ENCODE results near the gene MYO7B. TPM values are rescaled to one million over a fixed set of nuclear protein-coding genes. Genes with fewer than 3 reads are reported as not detected.

MYO7B gene
- total RNA-seq, 6 experiments from 2014 or later = 0.74 to 1.3 (median 0.98) TPM

GRCh38 chr2:127619877-127620705 is 84.6 kb downstream of the MYO7B start:
- H3K27me3 Mint-ChIP-seq (ENCODE audit: insufficient read depth) = peaks cover under 1% of the 10 kb centered on the region
- TF ChIP-seq CTCF (IDR thresholded peaks at IDR 0.05) = no peak
- no peak overlapping the region for H3K4me3 Mint-ChIP-seq
- H3K4me1 Mint-ChIP-seq (ENCODE audit: low read depth) = peaks cover 75% of the 10 kb centered on the region
- H3K9me3 Mint-ChIP-seq = no peaks in the 10 kb centered on the region
- DNase-seq = no peak
- H3K36me3 Mint-ChIP-seq (ENCODE audit: low read depth) = peaks cover 9% of the 10 kb centered on the region; the same call in 1 of the 2 replicates
- H3K27ac Mint-ChIP-seq = no peak overlapping the region

- no peak overlapping the region for H3K27ac Mint-ChIP-seq
- peaks cover under 1% of the 10 kb centered on the region; the same call in 1 of the 2 replicates for H3K27me3 Mint-ChIP-seq (ENCODE audit: insufficient read depth)
- H3K4me1 Mint-ChIP-seq (ENCODE audit: low read depth) = peaks cover 67% of the 10 kb centered on the region
- no peaks in the 10 kb centered on the region for H3K9me3 Mint-ChIP-seq
- DNase-seq = no peak
- no peak overlapping the region for H3K4me3 Mint-ChIP-seq
- no peak for TF ChIP-seq CTCF (IDR thresholded peaks at IDR 0.05)
- H3K36me3 Mint-ChIP-seq (ENCODE audit: low read depth) = peaks cover 9% of the 10 kb centered on the region; the same call in 1 of the 2 replicates
Measured at GRCh38 chr2:127620866-127621265, 85.4 kb downstream of the MYO7B start.

GRCh38 chr2:127621981-127622431 is 86.5 kb downstream of the MYO7B start:
- Mint-ChIP-seq H3K4me1 (ENCODE audit: low read depth) (peaks cover 56% of the 10 kb centered on the region), H3K36me3 (ENCODE audit: low read depth) (peaks cover 9% of the 10 kb centered on the region; the same call in 1 of the 2 replicates), H3K27me3 (ENCODE audit: insufficient read depth) (peaks cover 1% of the 10 kb centered on the region; the same call in 1 of the 2 replicates), H3K4me3 (no peak overlapping the region), H3K27ac (no peak overlapping the region), H3K9me3 (no peaks in the 10 kb centered on the region)
- no peak for DNase-seq
- TF ChIP-seq CTCF (IDR thresholded peaks at IDR 0.05) = no peak

- TF ChIP-seq CTCF (IDR thresholded peaks at IDR 0.05) = no peak
- Mint-ChIP-seq H3K27ac (no peak overlapping the region), H3K9me3 (no peaks in the 10 kb centered on the region), H3K27me3 (ENCODE audit: insufficient read depth) (peaks cover 1% of the 10 kb centered on the region), H3K36me3 (ENCODE audit: low read depth) (peaks cover 9% of the 10 kb centered on the region; the same call in 1 of the 2 replicates), H3K4me3 (no peak overlapping the region), H3K4me1 (ENCODE audit: low read depth) (peaks cover 48% of the 10 kb centered on the region)
- no peak for DNase-seq
Measured at GRCh38 chr2:127622561-127623387, 87.3 kb downstream of the MYO7B start.

- Mint-ChIP-seq H3K4me1 (ENCODE audit: low read depth) (peaks cover 39% of the 10 kb centered on the region), H3K27ac (peak overlapping the region; percentile 61), H3K4me3 (peak overlapping the region; percentile 18), H3K9me3 (no peaks in the 10 kb centered on the region), H3K36me3 (ENCODE audit: low read depth) (peaks cover 7% of the 10 kb centered on the region; the same call in 1 of the 2 replicates), H3K27me3 (ENCODE audit: insufficient read depth) (peaks cover 3% of the 10 kb centered on the region)
- DNase-seq = peak; percentile 41
- TF ChIP-seq CTCF (IDR thresholded peaks at IDR 0.05) = no peak
Measured at GRCh38 chr2:127623388-127624319, 88.2 kb downstream of the MYO7B start.

All from HFFc6 (cell line).